Measurements from ENCODE around the gene SLAMF9. TPM values are rescaled to one million over a fixed set of nuclear protein-coding genes. Genes with fewer than 3 reads are reported as not detected.

The SLAMF9 gene
- polyA plus RNA-seq, 1 donor (not counting 4 experiments of a cell fraction or from before 2014, with no cell fraction given), result 0.31 TPM

DNA sequence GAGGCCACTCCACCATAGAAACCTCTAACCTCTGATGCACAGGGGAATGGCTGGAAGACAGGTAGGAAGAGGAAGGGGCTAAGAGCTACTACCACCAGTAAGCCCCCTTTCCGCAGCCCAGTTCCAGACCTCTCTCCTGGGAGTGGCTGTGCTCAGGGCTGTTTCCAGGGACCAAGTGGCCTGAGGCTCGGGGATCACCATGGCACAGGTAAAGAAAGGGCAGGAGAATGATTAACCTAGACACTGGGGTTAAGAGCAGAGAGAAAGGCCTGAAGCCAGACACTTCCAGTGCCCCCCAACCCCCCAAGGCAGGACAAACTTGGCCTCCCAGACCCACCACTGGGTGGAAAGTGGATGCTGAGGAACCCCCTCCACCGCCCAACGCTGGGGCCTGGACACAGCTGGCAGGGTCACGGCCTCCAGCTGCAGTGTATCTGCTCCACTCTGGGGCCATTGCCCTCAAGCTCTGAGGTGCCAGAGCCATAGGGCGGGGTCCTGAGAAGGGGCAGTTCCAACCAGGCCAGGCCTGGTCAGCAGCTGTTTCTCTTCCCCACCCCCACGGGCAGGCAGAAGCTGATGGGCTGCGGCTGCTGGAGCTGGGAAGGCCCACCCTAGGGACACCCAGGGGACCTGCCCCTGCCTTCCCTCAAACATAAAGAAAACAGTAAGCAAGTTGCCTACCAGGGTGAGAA, 31.4 kb downstream of the SLAMF9 start:
- peaks cover 27% of the 10 kb centered on the region for H4K20me1 ChIP-seq (ENCODE audit: control insufficient read depth, extremely low read depth, insufficient read depth, low read length)
- peak overlapping the region; percentile 98 for H3K27ac ChIP-seq (ENCODE audit: control insufficient read depth, insufficient read depth, low read length)
- no peaks in the 10 kb centered on the region for H3K9me3 ChIP-seq (ENCODE audit: control insufficient read depth, low read depth, low read length)
- peaks cover 58% of the 10 kb centered on the region for H3K79me2 ChIP-seq (ENCODE audit: control insufficient read depth, insufficient read depth, low read length)
- peak overlapping the region; percentile 100 for H3K9ac ChIP-seq (ENCODE audit: control insufficient read depth, extremely low read depth, insufficient read depth, low read length)
- TF ChIP-seq, protein P1, sequence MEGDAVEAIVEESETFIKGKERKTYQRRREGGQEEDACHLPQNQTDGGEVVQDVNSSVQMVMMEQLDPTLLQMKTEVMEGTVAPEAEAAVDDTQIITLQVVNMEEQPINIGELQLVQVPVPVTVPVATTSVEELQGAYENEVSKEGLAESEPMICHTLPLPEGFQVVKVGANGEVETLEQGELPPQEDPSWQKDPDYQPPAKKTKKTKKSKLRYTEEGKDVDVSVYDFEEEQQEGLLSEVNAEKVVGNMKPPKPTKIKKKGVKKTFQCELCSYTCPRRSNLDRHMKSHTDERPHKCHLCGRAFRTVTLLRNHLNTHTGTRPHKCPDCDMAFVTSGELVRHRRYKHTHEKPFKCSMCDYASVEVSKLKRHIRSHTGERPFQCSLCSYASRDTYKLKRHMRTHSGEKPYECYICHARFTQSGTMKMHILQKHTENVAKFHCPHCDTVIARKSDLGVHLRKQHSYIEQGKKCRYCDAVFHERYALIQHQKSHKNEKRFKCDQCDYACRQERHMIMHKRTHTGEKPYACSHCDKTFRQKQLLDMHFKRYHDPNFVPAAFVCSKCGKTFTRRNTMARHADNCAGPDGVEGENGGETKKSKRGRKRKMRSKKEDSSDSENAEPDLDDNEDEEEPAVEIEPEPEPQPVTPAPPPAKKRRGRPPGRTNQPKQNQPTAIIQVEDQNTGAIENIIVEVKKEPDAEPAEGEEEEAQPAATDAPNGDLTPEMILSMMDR (optimal IDR thresholded peaks at IDR 0.05 in 1 of 3, IDR thresholded peaks at IDR 0.05 in 1 of 3, conservative IDR thresholded peaks at IDR 0.05 in 1 of 3; ENCODE audit: extremely low read depth in 1 of 3, insufficient read depth in 2 of 3, low read length in 3 of 3), result no peak
- no peak for TF ChIP-seq EZH2 (IDR thresholded peaks at IDR 0.05; ENCODE audit: low read length)
- dilution Hi-C loops (cut with MboI; ENCODE audit: extremely low pct_ligation_motif_present, low sequenced_read_pairs), result no loop called here
- peaks cover 10% of the 10 kb centered on the region for H3K9me1 ChIP-seq (ENCODE audit: control insufficient read depth, extremely low read depth, insufficient read depth, low read length)
- no peak overlapping the region for H2AFZ ChIP-seq (ENCODE audit: control insufficient read depth, low read length)
- H3K36me3 ChIP-seq (ENCODE audit: control insufficient read depth in 2 of 2, extremely low read depth in 1 of 2, insufficient read depth in 2 of 2, low read length in 2 of 2), result peaks cover 39 to 41% of the 10 kb centered on the region in 2 experiments
- peaks cover 58% of the 10 kb centered on the region for H3K4me1 ChIP-seq (ENCODE audit: control insufficient read depth, extremely low read depth, insufficient read depth, low read length)
- peak overlapping the region; percentile 79 to 94 (median 92) for H3K4me3 ChIP-seq (ENCODE audit: control insufficient read depth in 2 of 3, extremely low read depth in 1 of 3, insufficient read depth in 2 of 3, low read depth in 1 of 3, low read length in 3 of 3)
- H3K4me2 ChIP-seq (ENCODE audit: control insufficient read depth, extremely low read depth, insufficient read depth, low read depth, low read length), result peak overlapping the region; percentile 84
- no peaks in the 10 kb centered on the region for H3K27me3 ChIP-seq (ENCODE audit: control insufficient read depth, extremely low read depth, insufficient read depth, low read length)
- DNase-seq (ENCODE audit: low read depth, low spot score) (no peak), FAIRE-seq (no peak)

GRCh38 chr1:159921700-159922504, 32.1 kb downstream of the SLAMF9 start:
- DNase-seq (ENCODE audit: low read depth, low spot score) (no peak), FAIRE-seq (no peak)
- peak overlapping the region; percentile 84 for H3K4me2 ChIP-seq (ENCODE audit: control insufficient read depth, extremely low read depth, insufficient read depth, low read depth, low read length)
- H3K36me3 ChIP-seq (ENCODE audit: control insufficient read depth in 2 of 2, extremely low read depth in 1 of 2, insufficient read depth in 2 of 2, low read length in 2 of 2), result peaks cover 36 to 38% of the 10 kb centered on the region in 2 experiments
- H3K27me3 ChIP-seq (ENCODE audit: control insufficient read depth, extremely low read depth, insufficient read depth, low read length), result no peaks in the 10 kb centered on the region
- no peaks in the 10 kb centered on the region for H3K9me3 ChIP-seq (ENCODE audit: control insufficient read depth, low read depth, low read length)
- dilution Hi-C loops (cut with MboI; ENCODE audit: extremely low pct_ligation_motif_present, low sequenced_read_pairs), result no loop called here
- peak overlapping the region; percentile 100 for H3K9ac ChIP-seq (ENCODE audit: control insufficient read depth, extremely low read depth, insufficient read depth, low read length)
- peaks cover 11% of the 10 kb centered on the region for H3K9me1 ChIP-seq (ENCODE audit: control insufficient read depth, extremely low read depth, insufficient read depth, low read length)
- TF ChIP-seq, protein P1 (optimal IDR thresholded peaks at IDR 0.05 in 1 of 3, IDR thresholded peaks at IDR 0.05 in 1 of 3, conservative IDR thresholded peaks at IDR 0.05 in 1 of 3; ENCODE audit: extremely low read depth in 1 of 3, insufficient read depth in 2 of 3, low read length in 3 of 3), result no peak
- TF ChIP-seq EZH2 (IDR thresholded peaks at IDR 0.05; ENCODE audit: low read length), result no peak
- peak overlapping the region; percentile 79 to 94 (median 92) for H3K4me3 ChIP-seq (ENCODE audit: control insufficient read depth in 2 of 3, extremely low read depth in 1 of 3, insufficient read depth in 2 of 3, low read depth in 1 of 3, low read length in 3 of 3)
- H4K20me1 ChIP-seq (ENCODE audit: control insufficient read depth, extremely low read depth, insufficient read depth, low read length), result peaks cover 28% of the 10 kb centered on the region
- H3K27ac ChIP-seq (ENCODE audit: control insufficient read depth, insufficient read depth, low read length), result peak overlapping the region; percentile 98
- no peak overlapping the region for H2AFZ ChIP-seq (ENCODE audit: control insufficient read depth, low read length)
- peaks cover 58% of the 10 kb centered on the region for H3K79me2 ChIP-seq (ENCODE audit: control insufficient read depth, insufficient read depth, low read length)
- peaks cover 66% of the 10 kb centered on the region for H3K4me1 ChIP-seq (ENCODE audit: control insufficient read depth, extremely low read depth, insufficient read depth, low read length)
